BE2C (cell line): ENCODE measurements around the gene ZNF587.
"Not testable (repeated sequence)": the region's sequence is repeated elsewhere in the genome, so short reads cannot be mapped to it uniquely, and the experiment has no call there.

Experiments
- DNase-seq: peaks from one replicate; pipeline ENCODE4 v3.0.0-alpha.2; 2020
- H3K27me3 ChIP-seq: fragments of 250-450 bp; sonication (Bioruptor Pico); 2 replicates; pipeline ENCODE4 v1.5.1; 2020; ENCODE audit warnings: mild to moderate bottlenecking
- H3K36me3 ChIP-seq: fragments of 250-450 bp; sonication (Bioruptor Pico); 2 replicates; pipeline ENCODE4 v1.5.1; 2020; ENCODE audit warnings: mild to moderate bottlenecking
- H3K4me1 ChIP-seq: fragments of 250-450 bp; sonication (Bioruptor Pico); 2 replicates; pipeline ENCODE4 v1.5.1; 2020
- H3K4me3 ChIP-seq: 2 replicates; pipeline ENCODE4 v1.5.1; 2011; ENCODE audit warnings: low read depth, low read length
- H3K9me3 ChIP-seq: fragments of 250-450 bp; sonication (Bioruptor Pico); 2 replicates; pipeline ENCODE4 v1.5.1; 2020
- TF ChIP-seq, protein P1 (sequence below): IDR thresholded peaks from 2 replicates; pipeline ENCODE4 v1.5.1; 2012; ENCODE audit warnings: mild to moderate bottlenecking, low read depth, low read length

The ZNF587 gene

DNA sequence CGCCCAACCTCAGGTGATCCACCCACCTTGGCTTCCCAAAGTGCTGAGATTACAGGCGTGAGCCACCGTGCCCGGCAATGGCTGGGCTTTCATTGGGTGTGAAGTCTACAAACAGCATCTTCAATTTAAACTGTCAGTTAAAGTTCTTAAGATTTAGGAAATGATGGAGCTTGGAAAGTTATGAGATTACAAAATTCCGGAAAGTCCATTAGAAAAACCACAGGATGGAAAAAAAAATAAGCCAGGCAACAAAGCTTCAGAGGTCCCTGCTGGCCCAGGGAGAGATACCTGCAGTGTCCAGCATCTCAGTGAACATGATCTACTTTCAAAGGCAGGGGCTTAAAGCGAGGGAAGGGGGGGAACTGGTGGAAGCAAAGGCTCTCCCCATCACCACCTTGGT is 24.1 kb upstream of the ZNF587 start:
- Histone ChIP-seq H3K4me3 (no peak overlapping the region), H3K36me3 (peaks cover 48% of the 10 kb centered on the region), H3K9me3 (no peaks in the 10 kb centered on the region), H3K4me1 (no peaks in the 10 kb centered on the region), H3K27me3 (no peaks in the 10 kb centered on the region)
- TF ChIP-seq, protein P1, sequence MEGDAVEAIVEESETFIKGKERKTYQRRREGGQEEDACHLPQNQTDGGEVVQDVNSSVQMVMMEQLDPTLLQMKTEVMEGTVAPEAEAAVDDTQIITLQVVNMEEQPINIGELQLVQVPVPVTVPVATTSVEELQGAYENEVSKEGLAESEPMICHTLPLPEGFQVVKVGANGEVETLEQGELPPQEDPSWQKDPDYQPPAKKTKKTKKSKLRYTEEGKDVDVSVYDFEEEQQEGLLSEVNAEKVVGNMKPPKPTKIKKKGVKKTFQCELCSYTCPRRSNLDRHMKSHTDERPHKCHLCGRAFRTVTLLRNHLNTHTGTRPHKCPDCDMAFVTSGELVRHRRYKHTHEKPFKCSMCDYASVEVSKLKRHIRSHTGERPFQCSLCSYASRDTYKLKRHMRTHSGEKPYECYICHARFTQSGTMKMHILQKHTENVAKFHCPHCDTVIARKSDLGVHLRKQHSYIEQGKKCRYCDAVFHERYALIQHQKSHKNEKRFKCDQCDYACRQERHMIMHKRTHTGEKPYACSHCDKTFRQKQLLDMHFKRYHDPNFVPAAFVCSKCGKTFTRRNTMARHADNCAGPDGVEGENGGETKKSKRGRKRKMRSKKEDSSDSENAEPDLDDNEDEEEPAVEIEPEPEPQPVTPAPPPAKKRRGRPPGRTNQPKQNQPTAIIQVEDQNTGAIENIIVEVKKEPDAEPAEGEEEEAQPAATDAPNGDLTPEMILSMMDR = no peak
- no peak for DNase-seq

DNA sequence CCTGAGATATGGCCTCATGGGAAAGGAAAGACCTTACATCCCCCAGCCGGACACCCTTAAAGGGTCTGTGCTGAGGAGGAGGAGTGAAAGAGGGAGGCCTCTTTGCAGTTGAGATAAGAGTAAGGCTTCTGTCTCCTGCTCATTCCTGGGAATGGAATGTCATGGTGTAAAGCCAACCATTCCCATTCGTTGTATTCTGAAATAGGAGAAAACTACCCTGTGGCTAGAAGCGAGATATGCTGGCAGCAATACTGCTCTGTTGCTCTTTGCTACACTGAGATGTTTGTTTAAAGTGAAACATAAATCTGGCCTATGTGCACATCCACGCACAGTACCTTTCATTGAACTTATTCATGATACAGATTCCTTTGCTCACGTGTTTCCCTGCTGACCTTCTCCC is 20.3 kb upstream of the ZNF587 start:
- H3K4me3 ChIP-seq = no peak overlapping the region
- peaks cover 26% of the 10 kb centered on the region for H3K36me3 ChIP-seq
- no peak for DNase-seq
- TF ChIP-seq, protein P1 = no peak
- no peaks in the 10 kb centered on the region for H3K4me1 ChIP-seq
- H3K27me3 ChIP-seq = no peaks in the 10 kb centered on the region
- H3K9me3 ChIP-seq = no peaks in the 10 kb centered on the region

DNA sequence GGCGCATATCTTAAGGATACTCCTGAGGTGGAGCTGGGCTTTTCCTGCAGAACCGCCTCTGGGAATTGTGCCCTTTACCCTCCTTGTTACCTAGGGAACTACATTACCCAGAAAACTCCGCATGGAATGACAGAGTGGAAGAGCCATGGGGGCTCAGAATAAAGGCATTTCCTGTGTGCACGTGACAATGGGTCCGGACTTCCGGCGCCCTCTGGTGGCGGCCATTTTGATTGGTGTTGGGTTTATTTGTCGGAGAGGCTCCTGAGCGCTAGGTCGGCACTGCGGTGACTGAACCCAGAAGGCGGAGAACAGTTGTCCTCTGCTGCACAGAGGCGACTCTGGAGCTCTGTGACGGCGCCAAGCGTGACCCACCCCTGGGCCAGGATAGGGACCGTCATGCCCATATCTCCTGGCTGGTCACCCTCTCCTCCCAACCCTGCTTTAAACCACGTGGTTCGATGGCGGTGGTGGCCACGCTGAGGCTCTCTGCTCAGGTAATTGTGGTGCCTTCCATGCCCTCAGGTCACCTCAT is 19.5 kb upstream of the ZNF587 start, which contains the start of gene ZNF587B:
Gene ZNF587B, plus strand, starts transcription at position 229 of the 532 bp plus-strand sequence. Its CDS starts 230 bp downstream, at position 459.
- H3K4me1 ChIP-seq = no peaks in the 10 kb centered on the region
- TF ChIP-seq, protein P1 = peak; percentile 48
- H3K27me3 ChIP-seq = no peaks in the 10 kb centered on the region
- no peaks in the 10 kb centered on the region for H3K9me3 ChIP-seq
- DNase-seq = peak; percentile 52
- peaks cover 22% of the 10 kb centered on the region for H3K36me3 ChIP-seq
- H3K4me3 ChIP-seq = no peak within 1 kb of the TSS

DNA sequence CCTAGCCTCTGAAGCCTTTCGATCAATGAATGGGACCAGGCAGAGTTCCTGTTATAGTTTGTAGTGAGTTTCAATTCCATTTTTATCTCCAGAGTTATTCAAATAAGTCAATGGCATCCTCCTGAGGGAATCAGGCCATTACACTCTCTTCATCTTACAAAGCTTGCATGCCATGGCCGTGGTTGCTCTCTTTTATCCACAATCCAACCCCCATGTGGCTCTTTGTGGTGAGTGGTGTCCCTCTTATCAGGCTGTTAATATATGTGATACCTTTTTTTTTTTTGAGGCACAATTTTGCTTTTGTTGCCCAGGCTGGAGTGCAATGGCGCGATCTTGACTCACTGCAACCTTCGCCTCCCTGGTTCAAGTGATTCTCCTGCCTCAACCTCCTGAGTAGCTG is 12.7 kb upstream of the ZNF587 start:
- H3K9me3 ChIP-seq, DNase-seq, H3K4me1 ChIP-seq, H3K27me3 ChIP-seq, H3K4me3 ChIP-seq: not testable (repeated sequence)
- peaks cover 25% of the 10 kb centered on the region for H3K36me3 ChIP-seq

DNA sequence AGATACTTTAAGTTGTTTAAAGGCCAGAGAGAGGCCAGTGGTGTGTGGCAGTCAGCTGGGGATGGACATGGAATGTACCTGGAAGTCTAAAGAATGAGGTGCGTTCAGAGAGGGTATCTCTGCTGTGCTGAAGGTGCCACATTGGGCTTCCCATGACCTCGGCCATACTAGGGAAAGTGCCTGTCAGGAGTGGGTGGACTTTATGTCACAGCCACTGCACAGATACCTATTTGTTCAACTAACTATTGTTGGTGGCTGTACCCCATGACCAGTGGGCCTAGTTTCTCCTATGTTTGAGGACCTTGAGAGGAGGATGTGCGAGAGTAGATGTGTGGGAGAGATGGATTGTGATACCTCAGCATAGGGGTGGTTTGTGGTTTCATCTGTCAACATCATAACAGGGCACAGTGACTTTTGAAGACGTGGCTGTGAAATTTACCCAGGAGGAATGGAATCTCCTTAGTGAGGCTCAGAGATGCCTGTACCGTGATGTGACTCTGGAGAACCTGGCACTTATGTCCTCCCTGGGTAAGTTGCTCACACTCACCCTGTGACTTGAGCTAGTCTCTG is 11.0 kb upstream of the ZNF587 start:
- not testable (repeated sequence) for DNase-seq, H3K27me3 ChIP-seq, H3K9me3 ChIP-seq, H3K4me1 ChIP-seq, H3K4me3 ChIP-seq
- H3K36me3 ChIP-seq = peaks cover 34% of the 10 kb centered on the region

DNA sequence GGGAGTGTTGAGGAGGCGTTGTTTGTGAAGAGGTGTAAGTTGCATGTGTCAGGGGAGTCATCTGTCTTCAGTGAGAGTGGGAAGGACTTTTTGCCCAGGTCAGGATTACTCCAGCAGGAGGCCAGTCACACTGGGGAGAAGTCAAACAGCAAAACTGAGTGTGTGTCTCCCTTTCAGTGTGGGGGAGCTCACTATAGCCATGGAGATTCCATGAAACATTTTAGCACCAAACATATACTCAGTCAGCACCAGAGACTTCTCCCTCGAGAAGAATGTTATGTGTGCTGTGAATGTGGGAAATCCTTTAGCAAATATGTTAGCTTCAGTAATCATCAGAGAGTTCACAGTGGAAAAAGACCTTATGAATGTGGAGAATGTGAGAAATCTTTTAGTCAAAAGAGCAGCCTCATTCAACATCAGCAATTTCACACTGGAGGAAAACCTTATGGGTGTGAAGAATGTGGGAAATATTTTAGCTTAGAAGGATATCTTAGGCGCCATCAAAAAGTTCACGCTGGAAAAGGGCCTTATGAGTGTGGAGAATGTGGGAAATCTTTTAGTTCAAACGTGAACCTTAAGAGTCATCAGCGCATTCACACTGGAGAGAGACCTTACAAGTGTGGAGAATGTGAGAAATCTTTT is 8.4 kb upstream of the ZNF587 start:
- Histone ChIP-seq H3K4me3 (no peak overlapping the region), H3K36me3 (peaks cover 34% of the 10 kb centered on the region)
- TF ChIP-seq, protein P1 = no peak

DNA sequence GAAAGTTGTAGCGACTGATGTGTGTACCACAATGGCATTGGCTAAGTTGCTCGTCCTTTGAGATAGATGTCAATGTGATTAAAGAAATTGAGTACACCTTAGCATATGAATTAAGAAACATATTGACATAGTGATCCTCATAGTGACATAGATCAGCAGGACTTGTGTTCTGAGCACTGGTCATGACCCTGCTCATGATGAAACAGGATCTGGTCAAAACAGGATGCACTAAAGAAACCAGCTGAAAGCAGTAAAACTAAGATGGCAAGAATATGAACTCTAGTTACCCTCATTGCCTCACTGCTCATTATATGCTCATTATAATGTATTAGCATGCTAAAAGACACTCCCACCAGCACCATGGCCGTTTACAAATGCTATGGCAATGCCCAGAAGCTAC is 2.5 kb upstream of the ZNF587 start:
- H3K4me3 ChIP-seq, DNase-seq, H3K9me3 ChIP-seq, H3K27me3 ChIP-seq, H3K4me1 ChIP-seq: not testable (repeated sequence)
- H3K36me3 ChIP-seq = peaks cover 12% of the 10 kb centered on the region

More for the DNA sequence above, 8.4 kb upstream of the ZNF587 start:
- H3K27me3 ChIP-seq = no peaks in the 10 kb centered on the region
- H3K4me1 ChIP-seq = no peaks in the 10 kb centered on the region
- no peaks in the 10 kb centered on the region for H3K9me3 ChIP-seq
- DNase-seq = no peak

DNA sequence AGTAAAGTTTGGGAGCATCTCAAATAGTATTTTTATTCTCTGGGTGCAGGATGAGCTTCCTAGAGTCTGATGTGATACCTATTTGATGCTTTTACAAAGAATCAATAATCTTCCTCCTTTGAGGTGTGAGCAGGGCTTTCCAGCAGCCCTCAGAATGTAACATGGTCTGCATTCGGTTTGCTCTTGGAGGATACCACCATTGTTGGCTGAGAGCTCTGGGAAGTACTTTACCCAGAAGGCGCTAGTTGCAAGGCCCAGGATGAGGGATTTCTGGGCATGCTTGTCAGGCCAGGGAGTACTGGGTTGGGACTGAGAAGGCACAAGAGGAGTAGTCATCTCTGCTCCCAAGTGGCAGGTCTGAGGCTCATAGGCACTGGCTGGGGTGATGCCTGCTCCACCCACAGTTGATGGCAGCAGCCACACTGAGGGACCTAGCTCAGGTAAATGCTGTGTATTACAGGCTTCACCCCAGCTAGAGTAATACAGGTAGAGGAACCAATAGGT is 445 bp upstream of the ZNF587 start:
- not testable (repeated sequence) for H3K9me3 ChIP-seq, H3K4me1 ChIP-seq, DNase-seq, H3K36me3 ChIP-seq, H3K27me3 ChIP-seq
- H3K4me3 ChIP-seq = peak overlapping the region; percentile 84
